Left lung (tissue), 10 donors: ENCODE results near the gene MXD4. TPM values are rescaled to one million over a fixed set of nuclear protein-coding genes. Genes with fewer than 3 reads are reported as not detected.
"Not testable (repeated sequence)": the region's sequence is repeated elsewhere in the genome, so short reads cannot be mapped to it uniquely, and the experiment has no call there.

Experiments
- ATAC-seq: fragments of 200-7000 bp; cut with Tn5 transposase; one replicate; pipeline ENCODE4 v1.9.1; 2020; ENCODE audit warnings: moderate library complexity
- DNase-seq, 4 donors: peaks; one replicate each; pipeline ENCODE4 v3.0.0-alpha.2; 2013 to 2020
- H3K27ac ChIP-seq, 2 donors: fragments of 200-600 bp; sonication (generic) in 1 of 2; one replicate each; pipeline versions ENCODE4 v1.5.0 to v1.8.0; 2020 to 2021
- H3K27me3 ChIP-seq, 2 donors: fragments of 200-600 bp; sonication (generic) in 1 of 2; one replicate each; pipeline versions ENCODE4 v1.5.0 to v1.8.0; 2020 to 2021
- H3K36me3 ChIP-seq, 2 donors: fragments of 200-600 bp; sonication (generic) in 1 of 2; one replicate each; pipeline versions ENCODE4 v1.5.0 to v1.8.0; 2020 to 2021
- H3K4me1 ChIP-seq, 2 donors: fragments of 200-600 bp; one replicate each; pipeline ENCODE4 v1.8.0; 2021
- H3K4me3 ChIP-seq, 2 donors: fragments of 200-600 bp; sonication (generic) in 1 of 2; one replicate each; pipeline versions ENCODE4 v1.5.0 to v1.8.0; 2020 to 2021; ENCODE audit warnings: mild to moderate bottlenecking in 1 of 2
- H3K9me3 ChIP-seq, 2 donors: fragments of 200-600 bp; sonication (generic) in 1 of 2; one replicate each; pipeline versions ENCODE4 v1.5.0 to v1.8.0; 2020 to 2021
- intact Hi-C, 2 donors: fragments of 100-400 bp; cut with DNase I; formaldehyde crosslinking; loops; one replicate each; pipeline versions ENCODE4 v1.11.2 to v1.14.2; 2022
- polyA plus RNA-seq, 6 donors: library from polyadenylated mRNA; unstranded; fragments of 120-200 nt; gene quantifications; one replicate each; pipeline ENCODE4 v1.2.1, GENCODE V29; 2013; ENCODE audit not compliant: insufficient read length in 6 of 6
- total RNA-seq, 2 donors: library from RNA; stranded (reverse); fragmentation: NEBNext Ultra II Directional; extraction: Animal tissue kit (Norgen Biotek cat#: 25700); gene quantifications; one replicate each; pipeline ENCODE4 v1.2.1, GENCODE V29; 2021
- TF ChIP-seq, protein P1 (sequence below), 2 donors: fragments of 200-600 bp; sonication (generic) in 1 of 2; IDR thresholded peaks; one replicate each; pipeline versions ENCODE4 v1.5.0 to v1.8.0; 2021; ENCODE audit warnings: antibody characterized with exemption in 2 of 2
- donor health status: DM: no; HTN: yes; CAD: no.
- donor health status: DM: no; HTN: no; CAD: no.

The MXD4 gene
- total and polyA plus RNA-seq, 8 donors: 52.4 to 113 (median 81.9) TPM

DNA sequence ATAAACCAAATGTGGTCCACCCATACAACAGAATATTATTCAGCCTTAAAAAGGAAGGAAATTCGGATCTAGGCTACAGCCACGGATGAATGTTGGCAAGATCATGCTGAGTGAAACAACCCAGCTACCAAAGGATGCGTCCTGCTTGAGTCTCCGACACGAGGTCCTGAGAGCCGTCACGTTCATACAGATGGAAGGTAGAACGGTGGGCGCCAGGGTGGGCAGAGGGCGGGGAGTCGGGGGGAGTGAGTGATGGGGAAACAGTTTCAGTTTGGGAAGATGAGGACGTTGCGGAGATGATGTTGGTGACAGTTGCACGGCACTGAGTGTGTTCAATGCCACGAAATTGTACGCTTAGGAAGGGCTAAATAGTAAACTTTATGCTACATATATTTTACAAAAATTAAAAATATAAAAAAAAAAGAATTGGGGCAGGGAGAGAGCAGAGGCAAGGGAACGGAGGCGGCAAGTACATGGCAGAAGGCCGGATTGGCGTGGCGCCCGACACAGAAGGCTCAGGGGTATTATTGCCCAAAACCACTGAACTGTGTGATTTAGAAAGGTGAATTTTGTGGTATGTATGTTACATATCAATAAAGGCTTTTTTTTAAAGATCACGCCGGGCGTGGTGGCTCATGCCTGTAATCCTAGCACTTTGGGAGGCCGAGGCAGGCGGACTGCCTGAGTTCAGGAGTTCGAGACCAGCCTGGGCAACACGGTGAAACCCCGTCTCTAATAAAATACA lies 14.8 kb upstream of the MXD4 start:
- TF ChIP-seq, protein P1, sequence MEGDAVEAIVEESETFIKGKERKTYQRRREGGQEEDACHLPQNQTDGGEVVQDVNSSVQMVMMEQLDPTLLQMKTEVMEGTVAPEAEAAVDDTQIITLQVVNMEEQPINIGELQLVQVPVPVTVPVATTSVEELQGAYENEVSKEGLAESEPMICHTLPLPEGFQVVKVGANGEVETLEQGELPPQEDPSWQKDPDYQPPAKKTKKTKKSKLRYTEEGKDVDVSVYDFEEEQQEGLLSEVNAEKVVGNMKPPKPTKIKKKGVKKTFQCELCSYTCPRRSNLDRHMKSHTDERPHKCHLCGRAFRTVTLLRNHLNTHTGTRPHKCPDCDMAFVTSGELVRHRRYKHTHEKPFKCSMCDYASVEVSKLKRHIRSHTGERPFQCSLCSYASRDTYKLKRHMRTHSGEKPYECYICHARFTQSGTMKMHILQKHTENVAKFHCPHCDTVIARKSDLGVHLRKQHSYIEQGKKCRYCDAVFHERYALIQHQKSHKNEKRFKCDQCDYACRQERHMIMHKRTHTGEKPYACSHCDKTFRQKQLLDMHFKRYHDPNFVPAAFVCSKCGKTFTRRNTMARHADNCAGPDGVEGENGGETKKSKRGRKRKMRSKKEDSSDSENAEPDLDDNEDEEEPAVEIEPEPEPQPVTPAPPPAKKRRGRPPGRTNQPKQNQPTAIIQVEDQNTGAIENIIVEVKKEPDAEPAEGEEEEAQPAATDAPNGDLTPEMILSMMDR (IDR thresholded peaks at IDR 0.05): no peak
- Histone ChIP-seq H3K4me3 (no peak overlapping the region), H3K27me3 (no peaks in the 10 kb centered on the region), H3K27ac (no peak overlapping the region), H3K9me3 (no peaks in the 10 kb centered on the region), H3K36me3 (no peaks in the 10 kb centered on the region), H3K4me1 (no peaks in the 10 kb centered on the region)
- intact Hi-C loops: no loop called here
- DNase-seq: peak in 1 of 4 donors; percentile 51
- no peak for ATAC-seq

DNA sequence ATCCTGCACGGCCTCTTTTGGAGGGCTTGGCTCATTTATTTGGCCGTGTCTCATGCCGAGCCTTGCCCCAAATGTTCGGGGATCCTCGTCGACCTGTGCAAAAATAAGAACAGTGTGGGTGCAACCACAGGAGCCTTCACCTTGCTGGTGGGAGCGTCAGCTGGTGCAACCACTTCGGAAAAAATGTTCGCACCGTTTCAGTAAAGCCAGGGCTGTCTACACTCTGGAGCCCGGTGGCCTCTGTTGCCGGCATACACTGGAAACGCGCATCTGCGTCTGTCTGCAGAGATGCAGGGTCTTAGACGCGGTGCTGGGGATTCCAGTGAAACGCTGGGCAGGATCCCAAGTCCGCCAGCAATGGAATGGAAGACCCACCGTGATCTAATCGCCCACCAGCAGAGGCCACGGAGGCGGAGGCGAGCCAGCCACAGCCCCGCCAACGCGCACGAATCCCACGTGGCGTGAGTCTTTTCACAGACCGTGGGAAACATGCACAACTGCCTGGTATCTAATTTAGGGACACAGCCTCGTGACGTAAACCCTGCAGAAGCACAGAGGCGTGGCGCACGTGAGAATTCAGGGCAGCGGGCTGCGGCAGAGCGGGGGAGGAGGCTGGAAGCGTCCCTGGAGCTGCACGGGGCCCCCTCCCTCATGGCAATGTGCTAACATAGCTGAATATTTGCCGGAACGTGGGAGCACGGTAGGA lies 13.8 kb upstream of the MXD4 start:
- intact Hi-C loops: no loop called here
- Histone ChIP-seq H3K27me3 (no peaks in the 10 kb centered on the region), H3K36me3 (no peaks in the 10 kb centered on the region), H3K27ac (no peak overlapping the region), H3K4me1 (no peaks in the 10 kb centered on the region), H3K4me3 (no peak overlapping the region), H3K9me3 (no peaks in the 10 kb centered on the region)
- TF ChIP-seq, protein P1 (IDR thresholded peaks at IDR 0.05): no peak
- DNase-seq: no peak
- no peak for ATAC-seq

DNA sequence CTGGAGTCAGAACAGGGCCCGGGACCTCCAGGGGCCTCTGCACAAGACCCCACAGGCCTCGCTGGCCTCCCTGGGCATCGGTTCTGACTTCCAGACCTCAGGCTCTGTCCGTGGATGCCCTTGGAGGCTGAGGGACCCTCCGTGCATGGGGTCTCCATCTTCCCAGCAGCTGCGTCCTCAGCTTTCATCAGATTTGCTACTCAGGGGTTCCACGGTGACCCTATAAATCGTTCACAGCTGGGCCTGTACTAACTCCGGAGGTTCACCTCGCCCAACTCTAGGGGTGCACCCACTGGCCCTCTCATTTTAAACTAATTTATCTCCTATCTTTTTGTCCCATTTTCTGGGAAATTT lies 13.1 kb upstream of the MXD4 start:
- DNase-seq, ATAC-seq, H3K9me3 ChIP-seq, H3K4me1 ChIP-seq, H3K27ac ChIP-seq, H3K27me3 ChIP-seq, H3K36me3 ChIP-seq, intact Hi-C loops, H3K4me3 ChIP-seq: not testable (repeated sequence)

DNA sequence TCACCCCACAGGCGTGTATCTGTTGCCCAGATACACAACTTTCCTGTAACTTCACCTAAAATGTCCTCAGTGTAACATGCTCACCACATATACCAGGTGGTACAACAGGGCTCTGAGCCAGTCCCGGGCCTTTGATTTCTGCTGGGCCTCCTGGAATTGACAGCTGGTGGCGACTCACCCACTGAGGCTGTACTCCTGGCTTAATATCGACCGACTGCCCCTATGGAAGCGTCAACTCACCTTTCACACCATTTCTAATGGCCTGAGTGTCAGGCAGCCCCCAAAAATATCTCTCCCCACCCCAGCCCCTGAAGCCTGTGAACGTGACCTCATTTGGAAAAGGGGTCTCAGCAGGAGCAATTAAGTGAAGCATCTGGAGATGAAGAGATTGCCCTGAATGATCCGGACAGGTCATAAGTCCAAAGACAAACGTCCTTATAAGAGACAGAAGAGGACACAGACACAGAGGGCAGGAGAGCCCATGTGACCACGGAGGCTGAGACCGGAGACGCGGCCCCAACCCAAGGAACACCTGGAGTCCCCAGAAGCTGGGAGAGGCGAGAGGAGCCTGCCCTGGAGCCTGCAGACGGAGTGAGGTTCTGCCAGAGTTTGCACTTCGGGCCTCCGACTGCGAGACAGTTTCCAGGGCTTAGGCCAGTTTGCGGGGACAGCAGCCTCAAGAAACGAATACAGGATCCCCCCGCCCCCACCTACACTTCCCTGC lies 12.6 kb upstream of the MXD4 start:
- DNase-seq: peak in 1 of 4 donors; percentile 71
- Histone ChIP-seq H3K27ac (no peak overlapping the region), H3K9me3 (no peaks in the 10 kb centered on the region), H3K36me3 (no peaks in the 10 kb centered on the region), H3K4me3 (no peak overlapping the region), H3K27me3 (no peaks in the 10 kb centered on the region), H3K4me1 (no peaks in the 10 kb centered on the region)
- intact Hi-C loops: no loop called here
- no peak for ATAC-seq
- TF ChIP-seq, protein P1 (IDR thresholded peaks at IDR 0.05): no peak

DNA sequence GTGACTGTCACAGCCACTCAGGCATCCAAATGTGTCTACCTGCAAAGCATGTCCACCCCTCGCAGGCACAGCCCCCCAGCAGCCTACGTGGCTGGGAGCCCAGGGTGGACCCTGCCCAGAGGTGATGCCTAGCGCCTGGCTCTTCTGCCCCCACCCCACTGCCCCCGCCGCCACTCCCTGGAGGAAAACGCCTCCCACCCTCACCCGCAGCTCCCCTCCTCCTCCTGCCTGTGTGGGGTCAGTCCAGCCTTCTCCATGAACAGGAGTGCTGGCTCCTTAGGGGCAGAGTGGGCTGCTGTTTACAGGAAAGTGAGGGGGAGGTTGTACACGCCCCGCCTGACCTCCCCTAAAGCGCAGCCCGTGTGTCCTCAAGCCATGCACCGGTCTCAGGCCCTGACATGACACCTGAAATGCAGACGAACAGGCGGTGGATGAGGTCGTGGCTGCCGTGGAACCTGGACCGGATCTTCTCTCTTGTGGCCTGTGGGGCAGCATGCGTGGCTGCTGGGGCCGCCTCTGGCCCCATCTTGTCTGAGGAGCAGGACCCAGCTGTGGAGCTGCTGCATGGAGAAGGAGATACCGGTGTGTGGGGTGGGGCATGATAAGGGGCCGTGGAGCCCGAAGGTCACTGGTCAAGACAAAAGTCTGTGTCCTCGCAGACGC lies 11.9 kb upstream of the MXD4 start:
- DNase-seq: peak in 1 of 4 donors; percentile 66
- H3K36me3 ChIP-seq: no peaks in the 10 kb centered on the region

More for the DNA sequence above, 11.9 kb upstream of the MXD4 start:
- no peak overlapping the region for H3K27ac ChIP-seq
- H3K27me3 ChIP-seq: no peaks in the 10 kb centered on the region
- no peaks in the 10 kb centered on the region for H3K9me3 ChIP-seq
- H3K4me1 ChIP-seq: no peaks in the 10 kb centered on the region
- ATAC-seq: no peak
- H3K4me3 ChIP-seq: no peak overlapping the region
- TF ChIP-seq, protein P1 (IDR thresholded peaks at IDR 0.05): no peak
- intact Hi-C loops: no loop called here
